Stimulated activated CD8-positive, alpha-beta memory T cell treated with anti-CD3 and anti-CD28 coated beads, Interleukin-15, amount 100 ng/mL, for 4 hours (primary cell): ENCODE data around the gene LCE3E.
"Not testable (repeated sequence)": the region's sequence is repeated elsewhere in the genome, so short reads cannot be mapped to it uniquely, and the experiment has no call there.

Source experiments
- DNase-seq, 2 donors: peaks; one replicate each; pipeline ENCODE4 v3.0.0-alpha.2; 2020; ENCODE audit warnings: low read depth in 2 of 2

Gene LCE3E, protein sequence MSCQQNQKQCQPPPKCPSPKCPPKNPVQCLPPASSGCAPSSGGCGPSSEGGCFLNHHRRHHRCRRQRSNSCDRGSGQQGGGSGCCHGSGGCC

DNA sequence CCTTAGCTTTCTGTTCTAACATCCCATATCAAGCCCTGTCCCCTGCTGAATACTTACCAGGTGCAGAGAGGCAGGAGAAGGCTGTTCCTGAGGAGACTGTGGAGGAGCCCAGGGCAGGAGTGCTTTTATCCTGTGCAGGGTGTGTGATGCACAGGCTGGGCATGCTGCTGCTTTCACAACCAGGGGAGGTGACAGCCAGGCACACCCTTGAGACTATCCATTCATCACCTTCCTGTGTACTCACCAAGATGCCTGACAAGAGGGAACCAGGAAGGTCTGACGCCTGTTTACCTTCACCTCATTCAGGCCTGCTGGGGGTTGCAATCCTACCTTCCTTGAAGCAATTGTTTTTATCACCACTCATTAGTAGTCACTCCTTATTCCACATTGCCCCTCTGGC, at the start of gene LCE3E:
TSS of gene LCE3E (minus strand) at position 100 of the 400 bp plus-strand sequence. CDS start 572 bp downstream, outside the sequence.
- DNase-seq: no peak

DNA sequence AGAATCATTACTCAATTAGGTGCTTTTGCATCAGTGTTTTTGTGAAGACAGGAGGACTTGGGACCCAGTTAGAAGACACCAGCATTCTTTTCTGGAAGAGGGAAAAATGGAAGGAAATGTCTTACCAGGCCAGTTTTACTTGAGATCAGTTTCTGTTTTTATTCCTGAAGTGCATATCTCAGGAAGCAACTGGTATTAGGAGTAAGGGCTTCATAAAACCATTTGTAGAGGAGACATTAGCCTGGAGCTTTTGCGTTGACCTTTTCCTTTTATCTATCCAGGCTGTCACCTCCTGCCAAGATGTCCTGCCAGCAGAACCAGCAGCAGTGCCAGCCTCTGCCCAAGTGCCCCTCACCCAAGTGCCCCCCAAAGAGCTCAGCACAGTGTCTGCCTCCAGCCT, 46.9 kb upstream of the LCE3E start, which contains the start of gene LCE3B:
TSS of gene LCE3B (plus strand) at position 301 of the 400 bp plus-strand sequence. CDS start at position 301, 0 bp downstream.
- DNase-seq: no peak

DNA sequence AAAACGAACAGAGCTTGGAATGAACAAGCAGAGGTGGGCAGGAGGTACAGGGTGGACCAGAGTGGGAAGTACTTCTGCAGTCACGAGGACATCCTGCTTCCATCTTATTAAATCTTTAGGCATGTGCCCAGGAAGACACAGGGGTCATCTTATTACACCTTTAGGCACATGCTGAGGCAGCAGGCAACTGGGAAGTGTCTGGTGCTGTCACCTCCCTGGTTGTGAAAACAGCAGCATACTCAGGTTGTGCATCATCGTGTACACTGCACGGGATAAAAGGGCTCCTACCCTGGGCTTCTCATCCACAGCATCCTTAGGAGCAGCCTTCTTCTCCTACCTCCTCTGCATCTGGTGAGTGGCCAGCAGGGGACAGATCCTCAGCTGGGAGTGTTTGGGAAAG, 33.4 kb upstream of the LCE3E start, which contains the start of gene LCE3C:
TSS of gene LCE3C (plus strand) at position 301 of the 400 bp plus-strand sequence. CDS start 498 bp downstream, outside the sequence.
- DNase-seq: no peak

DNA sequence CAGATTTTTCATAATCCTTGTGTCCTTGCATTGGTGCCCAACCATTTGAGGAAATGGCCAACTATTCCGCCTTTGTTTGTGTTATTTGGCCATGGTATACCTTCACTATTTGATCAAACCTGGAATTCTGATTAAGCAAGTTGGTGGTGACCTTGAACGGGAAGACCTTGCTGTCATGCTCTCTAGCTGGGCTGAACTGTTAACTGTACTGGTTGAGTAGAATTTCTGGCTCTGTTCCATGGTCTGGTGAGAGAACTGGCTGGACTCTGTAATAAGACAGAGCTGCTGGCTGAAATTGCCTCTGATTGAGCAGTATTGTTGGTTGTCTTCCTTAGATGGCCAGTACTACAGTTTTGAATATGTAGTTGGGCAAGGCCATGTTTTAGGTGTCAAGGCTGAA, 30.4 kb upstream of the LCE3E start:
- no peak for DNase-seq

DNA sequence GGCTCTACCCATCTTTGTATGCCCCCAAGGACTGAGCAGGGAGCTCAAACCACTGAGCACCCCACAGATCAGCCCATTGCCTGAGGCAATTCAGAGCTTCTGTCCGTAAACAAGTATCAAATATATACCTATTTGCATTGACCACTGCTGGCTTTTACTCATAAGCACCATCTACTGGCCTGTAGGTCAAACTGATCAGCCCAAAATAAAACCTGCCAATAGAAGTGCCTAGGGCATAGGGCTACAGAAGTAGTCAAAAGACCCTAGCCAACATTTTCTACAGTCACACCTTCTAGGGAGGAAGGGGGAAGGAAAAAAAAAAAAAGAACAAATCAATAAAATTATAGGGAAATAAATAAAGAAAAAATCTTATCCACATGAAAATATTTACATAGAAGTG, 19.0 kb upstream of the LCE3E start:
- no peak for DNase-seq

DNA sequence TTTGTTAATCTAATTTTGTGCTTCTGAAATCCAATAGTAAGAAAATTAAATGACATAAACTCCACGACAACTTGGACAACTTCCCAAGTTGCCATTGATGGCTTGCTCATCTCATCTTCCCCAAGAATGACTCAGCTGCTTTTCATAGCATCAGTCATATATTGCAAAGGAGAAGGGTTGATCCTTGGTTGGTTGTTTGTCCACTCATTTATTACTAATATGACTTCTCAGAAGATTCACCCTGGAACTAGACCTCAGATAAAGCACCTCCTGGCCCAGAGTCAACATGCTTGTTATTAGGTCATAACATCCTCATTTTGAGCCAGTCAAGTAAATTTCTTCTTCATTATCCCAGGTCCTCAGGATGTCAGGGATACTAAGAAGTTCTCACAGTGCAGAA, 16.1 kb upstream of the LCE3E start:
- no peak for DNase-seq

DNA sequence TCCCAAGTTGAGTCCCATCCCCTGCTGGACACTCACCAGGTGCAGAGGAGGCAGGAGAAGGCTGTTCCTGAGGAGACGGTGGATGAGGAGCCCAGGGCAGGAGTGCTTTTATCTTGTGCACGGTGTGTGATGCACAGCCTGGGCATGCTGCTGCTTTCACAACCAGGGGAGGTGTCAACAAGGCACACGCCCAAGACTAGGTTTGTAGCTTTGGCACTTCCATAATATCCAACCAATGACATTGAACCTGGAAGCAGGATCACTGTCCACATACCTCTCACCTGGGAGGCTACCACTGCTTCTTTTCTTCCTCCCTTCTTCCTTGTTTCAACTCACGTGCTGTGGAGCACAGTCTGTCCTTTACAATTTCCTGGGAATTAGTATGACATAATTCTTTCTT, 13.9 kb upstream of the LCE3E start, which contains the start of gene LCE3D:
TSS of gene LCE3D (minus strand) at position 84 of the 400 bp plus-strand sequence. CDS start 580 bp downstream, outside the sequence.
- DNase-seq: no peak

DNA sequence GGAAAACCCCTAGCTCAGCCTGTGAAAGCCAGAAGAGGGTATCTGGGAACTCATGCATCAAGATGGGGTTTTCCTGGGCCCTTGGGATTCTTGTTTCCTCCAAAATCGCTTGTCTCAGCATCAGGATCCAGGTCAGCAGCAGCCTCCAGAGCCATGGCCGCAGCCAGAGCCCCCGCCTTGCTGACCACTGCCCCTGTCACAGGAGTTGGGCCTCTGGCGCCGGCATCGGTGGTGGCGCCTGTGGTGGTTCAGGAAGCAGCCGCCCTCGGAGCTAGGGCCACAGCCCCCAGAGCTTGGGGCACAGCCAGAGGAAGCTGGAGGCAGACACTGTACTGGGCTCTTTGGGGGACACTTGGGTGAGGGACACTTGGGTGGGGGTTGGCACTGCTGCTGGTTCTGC, 12.9 kb upstream of the LCE3E start:
- not testable (repeated sequence) for DNase-seq

DNA sequence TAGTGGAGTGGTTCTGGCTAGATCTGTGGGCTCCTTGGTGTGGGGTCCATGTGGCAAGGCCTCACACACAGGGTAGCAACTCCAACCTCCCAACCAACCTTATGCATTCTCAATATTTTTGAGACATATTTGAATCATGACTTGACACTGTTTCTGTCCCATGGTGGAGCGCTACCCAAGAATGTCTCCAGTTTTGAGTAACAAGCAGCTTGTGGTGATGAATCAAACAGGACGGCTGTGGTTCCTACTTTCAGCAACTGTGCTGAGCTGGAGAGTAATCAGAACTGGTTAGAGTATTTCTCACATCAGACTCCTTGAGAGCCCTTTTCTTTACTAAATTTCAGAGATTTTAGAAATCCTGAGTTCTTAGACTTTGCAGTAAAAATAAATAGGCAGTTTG, 10.6 kb upstream of the LCE3E start:
- DNase-seq: no peak

DNA sequence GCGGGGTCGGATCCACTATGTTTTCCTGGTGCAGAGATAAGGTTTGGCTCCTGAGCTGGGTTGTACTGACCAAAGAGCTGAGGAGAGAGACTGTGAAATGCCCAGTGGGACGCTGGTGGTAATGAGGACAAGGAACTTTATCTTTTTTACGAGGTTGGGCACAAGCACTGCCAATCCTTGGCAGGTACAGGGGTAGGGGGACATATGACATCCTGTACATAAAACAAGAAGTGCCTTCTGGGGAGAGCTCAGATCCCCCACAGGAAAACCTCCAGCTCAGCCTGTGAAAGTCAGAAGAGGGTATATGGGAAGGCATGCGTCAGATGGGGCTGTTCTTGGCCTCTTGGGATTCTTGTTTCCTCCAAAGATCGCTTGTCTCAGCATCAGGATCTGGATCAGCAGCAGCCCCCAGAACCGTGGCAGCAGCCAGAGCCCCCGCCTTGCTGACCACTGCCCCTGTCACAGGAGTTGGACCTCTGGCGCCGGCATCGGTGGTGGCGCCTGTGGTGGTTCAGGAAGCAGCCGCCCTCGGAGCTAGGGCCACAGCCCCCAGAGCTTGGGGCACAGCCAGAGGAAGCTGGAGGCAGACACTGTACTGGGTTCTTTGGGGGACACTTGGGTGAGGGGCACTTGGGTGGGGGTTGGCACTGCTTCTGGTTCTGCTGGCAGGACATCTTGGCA, 905 bp downstream of the LCE3E start:
- DNase-seq: no peak

DNA sequence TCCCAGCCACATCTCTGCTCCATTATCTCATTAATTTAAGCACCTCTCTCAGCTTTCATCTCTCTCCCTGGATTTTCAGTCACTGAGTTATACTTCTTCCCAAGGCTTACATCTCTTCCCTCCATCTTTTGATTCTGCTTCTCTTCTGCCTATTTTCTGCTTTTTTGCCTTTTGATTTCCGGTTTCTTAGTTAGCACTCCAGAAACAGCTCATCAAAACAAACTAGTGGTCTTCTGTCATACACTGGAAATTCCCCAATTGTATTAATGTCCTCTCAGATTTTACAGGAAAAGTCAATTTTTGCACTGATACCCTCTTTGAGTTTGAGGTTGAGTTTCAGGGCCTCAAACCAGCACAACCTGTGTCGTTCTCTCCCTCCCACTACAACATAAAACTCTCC, 1.5 kb downstream of the LCE3E start:
- DNase-seq: no peak

DNA sequence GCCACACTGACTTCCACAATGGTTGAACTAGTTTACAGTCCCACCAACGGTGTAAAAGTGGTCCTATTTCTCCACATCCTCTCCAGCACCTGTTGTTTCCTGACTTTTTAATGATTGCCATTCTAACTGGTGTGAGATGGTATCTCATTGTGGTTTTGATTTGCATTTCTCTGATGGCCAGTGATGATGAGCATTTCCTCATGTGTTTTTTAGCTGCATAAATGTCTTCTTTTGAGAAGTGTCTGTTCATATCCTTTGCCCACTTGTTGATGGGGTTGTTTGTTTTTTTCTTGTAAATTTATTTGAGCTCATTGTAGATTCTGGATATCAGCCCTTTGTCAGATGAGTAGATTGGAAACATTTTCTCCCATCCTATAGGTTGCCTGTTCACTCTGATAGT, 18.2 kb downstream of the LCE3E start:
- DNase-seq: not testable (repeated sequence)

DNA sequence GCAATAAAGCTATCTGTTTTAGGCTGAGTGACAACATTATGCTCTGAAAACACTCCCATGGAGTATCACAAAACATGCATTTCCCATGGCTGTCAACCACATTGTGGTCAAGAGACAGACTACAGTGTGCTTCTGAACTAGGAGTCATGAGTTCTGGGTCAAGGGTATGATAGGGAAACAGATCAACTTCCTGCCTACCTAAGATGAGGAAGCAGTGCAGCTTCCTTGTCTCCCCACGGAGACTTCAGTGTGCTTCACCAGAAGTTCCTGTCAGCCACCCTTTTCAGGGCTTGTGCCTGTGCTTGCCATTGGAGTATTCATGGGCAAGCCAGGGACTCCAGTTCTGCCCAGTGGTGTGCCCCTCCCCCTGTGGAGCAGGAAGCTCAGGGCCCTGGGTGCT, 19.9 kb downstream of the LCE3E start:
- DNase-seq: no peak

DNA sequence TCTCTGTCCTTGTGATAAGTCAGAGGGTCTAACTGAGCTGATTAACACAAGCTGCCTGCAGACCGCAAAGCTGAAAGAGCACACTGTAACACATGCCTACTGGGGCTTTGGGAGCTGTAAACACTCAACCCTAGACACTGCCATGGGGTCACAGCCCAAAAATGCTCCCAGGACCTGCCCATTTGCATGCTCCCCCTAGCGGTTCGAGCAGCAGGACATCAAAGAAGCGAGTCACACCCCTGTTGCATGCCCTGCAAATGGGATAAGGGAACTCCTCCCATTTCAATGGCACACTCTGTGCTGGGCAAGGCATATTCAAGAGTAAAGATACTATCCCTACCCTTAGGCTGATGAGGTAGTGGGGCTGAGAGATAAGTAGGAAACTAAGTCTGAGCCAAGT, 22.8 kb downstream of the LCE3E start:
- DNase-seq: no peak

DNA sequence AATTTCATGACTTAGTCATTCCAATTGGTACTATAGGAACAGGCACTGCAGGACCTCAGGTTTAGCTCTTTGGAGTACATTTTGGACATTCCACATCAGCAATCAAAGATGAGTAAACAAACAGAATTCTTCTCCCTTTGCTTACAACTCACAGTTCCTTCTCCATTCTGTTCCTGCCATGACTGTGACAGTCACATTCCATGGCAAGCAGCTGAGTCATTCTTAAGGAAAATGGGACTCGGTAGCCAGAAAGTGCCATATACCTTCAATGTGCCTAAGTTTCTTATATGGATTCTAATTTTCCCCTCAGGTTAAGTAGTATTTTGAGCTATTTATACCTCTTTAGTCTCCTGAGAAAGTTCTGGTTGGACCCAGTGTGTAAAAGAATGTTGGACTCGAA, 26.7 kb downstream of the LCE3E start:
- no peak for DNase-seq

DNA sequence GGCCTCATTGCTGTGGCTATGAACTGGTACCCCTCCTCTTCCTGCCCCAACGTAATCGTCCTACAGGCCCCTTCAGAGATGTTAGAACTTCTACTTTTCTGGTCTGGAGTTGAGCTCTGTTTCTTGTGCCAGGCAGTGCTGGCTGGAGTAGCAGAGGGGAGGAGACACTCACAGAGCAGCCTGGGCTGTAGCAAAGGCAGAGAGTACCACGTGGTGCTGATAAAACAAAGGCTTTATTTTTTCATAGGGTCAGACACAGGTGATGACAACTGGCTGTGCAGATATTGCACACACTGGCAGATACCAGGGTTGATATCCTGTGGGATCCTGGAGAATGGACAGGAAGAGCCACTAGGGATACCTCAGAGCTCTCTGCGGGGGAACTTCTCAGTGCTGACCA, 29.1 kb downstream of the LCE3E start:
- DNase-seq: no peak

DNA sequence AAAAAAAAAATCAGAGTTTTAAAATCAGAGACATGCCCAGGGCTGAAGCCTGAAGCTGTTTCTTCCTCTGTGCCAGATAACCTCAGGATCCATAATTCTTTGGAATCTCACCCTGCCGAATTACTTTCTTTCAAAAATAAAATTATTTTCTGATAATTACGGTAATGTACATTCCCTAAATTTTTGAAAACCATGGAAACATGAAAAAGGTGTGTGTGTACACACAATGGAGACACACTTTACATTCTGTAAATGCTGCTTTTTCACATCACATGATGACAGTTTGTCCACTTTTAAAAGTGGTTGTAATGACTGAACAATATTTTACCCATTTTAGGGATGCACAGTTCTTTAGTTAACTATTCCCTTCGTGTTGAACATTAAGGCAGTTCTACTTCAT, 30.8 kb downstream of the LCE3E start:
- DNase-seq: no peak

DNA sequence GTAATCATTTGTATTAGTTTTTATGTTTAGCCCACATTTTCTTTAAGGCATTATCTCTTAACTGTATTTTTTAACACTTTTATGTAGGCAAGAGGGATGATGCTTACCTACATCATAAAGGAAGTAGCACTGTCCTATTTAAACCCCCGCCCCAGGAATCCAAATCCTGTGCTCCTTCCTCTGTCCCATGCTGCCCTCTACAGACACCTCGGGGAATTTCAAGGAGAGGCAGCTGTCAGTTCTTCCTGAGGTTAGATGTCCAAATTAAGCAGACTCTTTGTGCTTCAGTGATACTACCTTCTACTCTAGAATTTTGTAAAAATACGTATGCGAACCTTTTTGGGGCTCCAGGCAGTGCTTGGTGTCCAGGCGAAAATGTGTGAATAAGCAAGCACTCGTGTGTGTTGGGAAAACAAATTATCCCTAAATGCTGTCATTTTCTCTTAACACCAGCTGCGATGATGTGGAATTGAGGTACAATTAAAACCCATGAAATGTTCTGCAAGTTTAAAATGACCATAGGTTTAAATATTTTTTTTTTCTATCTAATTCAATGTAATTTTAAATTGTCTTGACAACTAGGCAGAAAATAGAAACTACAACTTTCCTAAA, 33.1 kb downstream of the LCE3E start:
- DNase-seq: no peak

DNA sequence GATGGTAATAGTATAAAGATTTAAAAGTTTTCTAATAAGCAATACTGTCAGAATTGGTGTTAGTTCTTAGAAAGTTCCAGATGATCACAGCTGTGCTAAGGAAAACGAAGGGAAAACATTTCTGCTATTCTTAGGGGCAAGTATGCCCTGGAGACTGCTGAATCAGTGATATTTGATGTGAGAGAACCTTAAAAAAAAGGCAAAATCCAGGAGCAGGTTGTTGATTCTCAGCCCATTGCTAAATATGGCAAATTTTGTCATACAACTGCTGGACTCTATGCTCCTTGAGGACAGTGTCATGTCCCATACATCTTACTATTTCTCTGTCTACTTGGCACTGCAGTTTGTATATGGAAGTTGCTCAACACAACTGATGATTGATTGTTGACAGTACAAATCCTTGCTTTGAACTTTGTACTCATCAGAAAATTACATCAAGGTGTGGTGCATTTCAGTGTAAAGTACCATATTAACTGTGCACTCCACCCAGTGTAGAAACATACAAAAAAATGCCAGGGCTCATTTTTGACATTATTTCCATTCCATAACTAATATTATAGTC, 41.4 kb downstream of the LCE3E start:
- no peak for DNase-seq

DNA sequence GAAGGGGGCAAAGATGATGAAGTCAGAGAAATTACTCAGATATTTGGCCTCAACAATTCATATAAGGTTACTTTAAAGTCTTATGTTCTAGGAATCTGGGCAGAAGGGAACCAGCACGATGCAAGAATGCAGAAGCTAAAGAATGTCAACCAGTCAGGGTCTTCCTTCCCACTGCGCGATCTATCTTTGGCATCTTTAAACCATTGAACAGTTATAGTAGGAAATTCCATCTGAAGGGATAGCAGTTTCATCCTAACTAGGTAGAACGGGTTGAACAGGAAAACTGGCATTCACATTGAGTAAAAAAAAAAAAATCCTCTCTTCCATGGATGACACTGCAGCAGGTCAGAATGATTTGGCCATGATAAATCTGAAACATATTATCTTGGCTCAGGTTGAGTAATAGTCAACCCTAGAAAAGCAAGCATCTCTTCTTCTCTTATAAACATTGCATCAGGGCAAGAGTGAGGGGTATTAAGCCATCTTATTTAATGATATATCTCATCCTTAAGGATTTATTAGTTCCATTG, 46.0 kb downstream of the LCE3E start:
- no peak for DNase-seq

DNA sequence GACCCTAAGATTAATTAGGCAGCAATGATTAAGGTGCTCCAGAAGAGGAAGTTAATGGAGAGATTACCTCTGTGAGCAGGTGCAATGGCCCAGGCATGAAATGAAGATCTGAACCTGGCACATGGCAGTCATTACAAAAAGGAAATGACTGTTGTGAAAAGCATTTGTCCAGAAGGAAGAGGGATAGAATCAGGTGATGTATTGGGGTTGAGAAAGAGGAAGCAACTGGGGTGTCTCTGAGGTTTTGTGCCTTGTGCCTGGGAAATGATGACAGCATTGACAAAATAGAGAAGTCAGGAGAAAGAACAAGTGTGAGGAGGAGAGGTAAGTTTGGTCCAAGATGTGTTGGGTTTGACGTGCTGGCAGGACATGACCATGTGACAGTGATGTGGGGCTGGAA, 46.7 kb downstream of the LCE3E start:
- no peak for DNase-seq

DNA sequence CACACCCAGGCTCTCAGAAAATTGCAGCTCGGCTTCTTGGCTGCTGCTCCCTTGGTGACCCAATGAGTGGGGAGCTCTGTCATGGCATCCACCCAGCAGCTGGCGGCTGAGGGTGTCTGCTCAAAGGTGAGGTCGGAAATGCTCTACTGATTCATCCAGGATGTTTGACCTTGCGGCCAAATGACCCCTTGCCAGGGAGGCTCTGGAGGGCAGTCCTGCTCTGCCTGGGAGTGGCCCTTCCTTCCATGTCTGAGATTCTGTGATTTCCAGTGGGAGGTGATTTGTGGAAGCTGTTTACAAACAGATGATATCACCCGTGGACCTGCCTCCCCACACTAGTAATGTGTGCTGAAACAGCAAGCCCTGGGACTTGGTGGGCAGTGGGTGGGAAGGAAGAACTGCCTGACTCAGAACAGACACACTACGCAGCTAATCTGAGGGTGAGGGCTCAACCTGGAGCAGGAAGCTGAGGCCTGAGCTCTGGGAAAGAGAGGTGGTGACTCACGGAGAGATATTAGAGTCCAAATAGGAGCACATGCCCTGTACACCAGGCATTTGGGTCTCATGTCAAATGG, 49.3 kb downstream of the LCE3E start:
- DNase-seq: no peak
